ENCODE measurements around the gene ASTN1. TPM values are rescaled to one million over a fixed set of nuclear protein-coding genes. Genes with fewer than 3 reads are reported as not detected.

Gene ASTN1
- total RNA-seq, 1 donor from 2014 or later, result not detected

GRCh38 chr1:177206831-177207355 lies 42.4 kb upstream of the ASTN1 start:
- no peak for DNase-seq (ENCODE audit: low read depth)
- H3K27me3 ChIP-seq (ENCODE audit: control insufficient read depth, insufficient read depth, low read length), result no peaks in the 10 kb centered on the region
- TF ChIP-seq CTCF (IDR thresholded peaks at IDR 0.05; ENCODE audit: insufficient read depth, low read length, severe bottlenecking), result no peak
- no peak overlapping the region for H3K4me3 ChIP-seq (ENCODE audit: low read depth, low read length)
- no peaks in the 10 kb centered on the region for H3K36me3 ChIP-seq (ENCODE audit: control insufficient read depth, insufficient read depth, low read length)
- no peak for FAIRE-seq

- Histone ChIP-seq H3K4me3 (ENCODE audit: low read depth, low read length) (no peak overlapping the region), H3K27me3 (ENCODE audit: control insufficient read depth, insufficient read depth, low read length) (no peaks in the 10 kb centered on the region), H3K36me3 (ENCODE audit: control insufficient read depth, insufficient read depth, low read length) (no peaks in the 10 kb centered on the region)
- peak; percentile 21 for DNase-seq (ENCODE audit: low read depth)
- no peak for TF ChIP-seq CTCF (IDR thresholded peaks at IDR 0.05; ENCODE audit: insufficient read depth, low read length, severe bottlenecking)
- FAIRE-seq, result no peak
These were observed 35.8 kb upstream of the ASTN1 start for GRCh38 chr1:177200290-177200689.

DNA sequence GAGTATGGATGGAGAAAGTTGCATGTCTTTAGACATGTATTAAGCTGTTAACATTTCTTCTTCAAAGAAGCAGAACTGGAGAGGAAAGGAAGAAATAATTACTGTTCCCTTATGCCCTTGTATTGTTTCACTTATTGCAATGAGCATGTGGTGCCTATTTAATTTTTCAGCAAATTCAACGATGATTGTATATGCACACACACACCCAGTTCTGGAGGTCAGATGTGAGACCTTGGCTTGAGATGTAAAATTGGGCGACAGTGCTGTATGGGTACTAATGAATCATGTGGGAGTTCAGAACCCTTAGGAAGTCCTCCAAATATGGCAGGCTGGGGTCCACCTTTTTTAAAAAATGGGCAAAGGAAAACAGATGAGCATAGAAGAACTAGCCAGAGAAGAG lies 33.7 kb upstream of the ASTN1 start:
- Histone ChIP-seq H3K4me3 (ENCODE audit: low read depth, low read length) (no peak overlapping the region), H3K36me3 (ENCODE audit: control insufficient read depth, insufficient read depth, low read length) (no peaks in the 10 kb centered on the region), H3K27me3 (ENCODE audit: control insufficient read depth, insufficient read depth, low read length) (no peaks in the 10 kb centered on the region)
- TF ChIP-seq CTCF (IDR thresholded peaks at IDR 0.05; ENCODE audit: insufficient read depth, low read length, severe bottlenecking), result no peak
- FAIRE-seq, result no peak
- no peak for DNase-seq (ENCODE audit: low read depth)

DNA sequence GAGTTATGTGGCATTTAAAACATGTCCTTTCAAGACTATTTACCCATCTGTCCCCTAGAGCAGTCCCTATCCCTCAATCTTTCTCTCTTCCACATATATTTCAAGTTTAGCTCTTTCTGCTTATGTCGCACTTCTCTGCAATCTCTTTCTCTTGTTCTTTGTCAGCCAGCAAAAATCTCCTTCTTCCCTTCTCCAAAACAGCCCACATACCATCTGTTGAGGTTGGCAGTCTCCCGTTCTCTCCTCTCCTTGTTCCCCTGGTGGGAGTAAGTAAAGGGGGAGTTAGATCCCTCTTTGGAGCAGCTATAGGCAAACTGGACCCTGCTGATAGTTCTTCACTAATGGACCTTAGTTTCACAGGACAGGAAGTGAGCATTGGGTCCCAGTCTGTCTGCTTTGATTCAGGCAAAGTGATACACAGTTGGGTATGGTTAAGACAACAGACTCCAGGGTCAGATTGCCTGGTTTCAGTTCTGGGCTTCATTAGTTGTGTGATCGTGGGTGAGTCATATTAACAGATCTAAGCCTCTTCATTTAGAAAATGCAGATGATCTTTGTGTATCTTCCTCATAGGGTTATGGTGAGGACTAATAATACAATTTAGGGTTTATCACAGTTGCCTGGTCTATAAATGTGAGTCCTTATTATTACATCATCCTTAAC lies 25.9 kb upstream of the ASTN1 start:
- peak; percentile 68 for FAIRE-seq
- DNase-seq (ENCODE audit: low read depth), result no peak
- no peak overlapping the region for H3K4me3 ChIP-seq (ENCODE audit: low read depth, low read length)
- no peak for TF ChIP-seq CTCF (IDR thresholded peaks at IDR 0.05; ENCODE audit: insufficient read depth, low read length, severe bottlenecking)
- H3K36me3 ChIP-seq (ENCODE audit: control insufficient read depth, insufficient read depth, low read length), result no peaks in the 10 kb centered on the region
- no peaks in the 10 kb centered on the region for H3K27me3 ChIP-seq (ENCODE audit: control insufficient read depth, insufficient read depth, low read length)

- Histone ChIP-seq H3K27me3 (ENCODE audit: control insufficient read depth, insufficient read depth, low read length) (no peaks in the 10 kb centered on the region), H3K4me3 (ENCODE audit: low read depth, low read length) (no peak overlapping the region), H3K36me3 (ENCODE audit: control insufficient read depth, insufficient read depth, low read length) (no peaks in the 10 kb centered on the region)
- no peak for TF ChIP-seq CTCF (IDR thresholded peaks at IDR 0.05; ENCODE audit: insufficient read depth, low read length, severe bottlenecking)
- DNase-seq (ENCODE audit: low read depth), result no peak
- FAIRE-seq, result no peak
These were observed 22.1 kb upstream of the ASTN1 start for GRCh38 chr1:177186639-177187038.

- FAIRE-seq (no peak), DNase-seq (ENCODE audit: low read depth) (peak; percentile 27)
- TF ChIP-seq CTCF (IDR thresholded peaks at IDR 0.05; ENCODE audit: insufficient read depth, low read length, severe bottlenecking), result peak; percentile 41
- no peaks in the 10 kb centered on the region for H3K36me3 ChIP-seq (ENCODE audit: control insufficient read depth, insufficient read depth, low read length)
- peaks cover 4% of the 10 kb centered on the region for H3K27me3 ChIP-seq (ENCODE audit: control insufficient read depth, insufficient read depth, low read length)
- no peak overlapping the region for H3K4me3 ChIP-seq (ENCODE audit: low read depth, low read length)
These were observed 20.7 kb upstream of the ASTN1 start for GRCh38 chr1:177185209-177185608.

All from bronchial epithelial cell (primary cell).